ENCODE measurements around the gene TYW5.

Gene TYW5

GRCh38 chr2:199955339-199956061 is at the start of gene TYW5, which contains the start of gene MAIP1:
TSS of gene TYW5 (minus strand) at chr2:199955491. CDS start at chr2:199955470, 21 bp downstream.
TSS of gene MAIP1 (plus strand) at chr2:199955582. CDS start at chr2:199955799, 217 bp downstream.
- Histone ChIP-seq H3K4me1 (ENCODE audit: insufficient read depth, insufficient read length) (peaks cover 2% of the 10 kb centered on the region), H3K9ac (ENCODE audit: insufficient read length, low read depth) (peak within 1 kb of the TSS; percentile 99), H3K36me3 (ENCODE audit: insufficient read depth, insufficient read length, low read length) (peaks cover 49% of the 10 kb centered on the region), H3K27me3 (ENCODE audit: insufficient read depth, insufficient read length) (no peaks in the 10 kb centered on the region), H3K4me3 (ENCODE audit: insufficient read length, low read depth) (peak within 1 kb of the TSS; percentile 96), H3K9me3 (ENCODE audit: insufficient read depth, low read length) (no peaks in the 10 kb centered on the region)
- DNase-seq (ENCODE audit: low read depth, low spot score): peak; percentile 74
- TF ChIP-seq SUZ12 (IDR thresholded peaks at IDR 0.05; ENCODE audit: extremely low read depth, insufficient read depth, insufficient read length) (no peak), YY1 (IDR thresholded peaks at IDR 0.05; ENCODE audit: insufficient read depth, insufficient read length) (peak; percentile 86)

- Histone ChIP-seq H3K4me1 (ENCODE audit: insufficient read depth, insufficient read length) (peaks cover 3% of the 10 kb centered on the region), H3K9ac (ENCODE audit: insufficient read length, low read depth) (no peak overlapping the region), H3K27me3 (ENCODE audit: insufficient read depth, insufficient read length) (no peaks in the 10 kb centered on the region), H3K36me3 (ENCODE audit: insufficient read depth, insufficient read length, low read length) (no peaks in the 10 kb centered on the region), H3K9me3 (ENCODE audit: insufficient read depth, low read length) (no peaks in the 10 kb centered on the region), H3K4me3 (ENCODE audit: insufficient read length, low read depth) (no peak overlapping the region)
- TF ChIP-seq YY1 (IDR thresholded peaks at IDR 0.05; ENCODE audit: insufficient read depth, insufficient read length) (no peak), ZNF274 (IDR thresholded peaks at IDR 0.05; ENCODE audit: low read depth, low read length) (no peak), SUZ12 (IDR thresholded peaks at IDR 0.05; ENCODE audit: extremely low read depth, insufficient read depth, insufficient read length) (no peak)
- DNase-seq (ENCODE audit: low read depth, low spot score): no peak
Observed at GRCh38 chr2:200003444-200003843, 48.2 kb upstream of the TYW5 start.

DNA sequence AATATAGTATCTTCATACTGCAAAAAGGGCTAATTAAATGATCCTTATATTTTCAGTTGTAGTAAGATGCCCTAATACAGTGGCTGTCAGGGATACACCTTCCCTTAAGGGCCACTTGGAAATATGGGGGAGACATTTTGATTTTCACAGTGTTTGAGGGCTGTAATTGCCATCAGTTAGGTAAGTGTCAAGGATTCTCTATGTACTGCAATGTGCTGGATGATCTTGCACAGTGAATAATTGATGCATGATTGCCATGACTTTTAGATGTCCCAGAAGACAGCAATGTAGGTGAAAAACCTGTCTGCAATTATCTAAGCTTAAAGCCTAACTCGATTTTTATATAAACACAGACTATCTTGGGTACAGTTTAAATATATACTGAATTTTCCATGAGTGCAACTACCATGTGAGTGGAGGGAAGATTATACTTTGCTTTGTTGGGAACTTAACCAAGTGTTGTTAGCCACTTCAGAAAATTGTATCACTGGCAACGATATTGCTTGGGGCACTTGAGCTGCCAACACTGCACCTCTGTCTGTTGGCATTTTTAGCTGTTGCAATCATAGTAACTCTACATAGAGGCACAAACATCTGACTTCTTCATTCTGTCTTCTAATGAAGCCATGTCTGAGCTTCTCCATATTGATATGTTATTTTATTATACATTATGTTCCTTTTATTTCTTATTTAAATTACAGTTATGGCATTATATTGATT is 45.3 kb upstream of the TYW5 start:
- no peak overlapping the region for H3K9ac ChIP-seq (ENCODE audit: insufficient read length, low read depth)
- DNase-seq (ENCODE audit: low read depth, low spot score): no peak
- no peak for TF ChIP-seq ZNF274 (IDR thresholded peaks at IDR 0.05; ENCODE audit: low read depth, low read length)
- TF ChIP-seq SUZ12 (IDR thresholded peaks at IDR 0.05; ENCODE audit: extremely low read depth, insufficient read depth, insufficient read length): no peak
- TF ChIP-seq YY1 (IDR thresholded peaks at IDR 0.05; ENCODE audit: insufficient read depth, insufficient read length): no peak
- no peaks in the 10 kb centered on the region for H3K27me3 ChIP-seq (ENCODE audit: insufficient read depth, insufficient read length)
- H3K9me3 ChIP-seq (ENCODE audit: insufficient read depth, low read length): no peaks in the 10 kb centered on the region
- no peak overlapping the region for H3K4me3 ChIP-seq (ENCODE audit: insufficient read length, low read depth)
- no peaks in the 10 kb centered on the region for H3K36me3 ChIP-seq (ENCODE audit: insufficient read depth, insufficient read length, low read length)
- peaks cover 3% of the 10 kb centered on the region for H3K4me1 ChIP-seq (ENCODE audit: insufficient read depth, insufficient read length)

GRCh38 chr2:199999166-199999565 is 43.9 kb upstream of the TYW5 start:
- TF ChIP-seq ZNF274 (IDR thresholded peaks at IDR 0.05; ENCODE audit: low read depth, low read length): no peak
- TF ChIP-seq YY1 (IDR thresholded peaks at IDR 0.05; ENCODE audit: insufficient read depth, insufficient read length): no peak
- no peak for TF ChIP-seq SUZ12 (IDR thresholded peaks at IDR 0.05; ENCODE audit: extremely low read depth, insufficient read depth, insufficient read length)
- Histone ChIP-seq H3K4me1 (ENCODE audit: insufficient read depth, insufficient read length) (peaks cover 3% of the 10 kb centered on the region), H3K36me3 (ENCODE audit: insufficient read depth, insufficient read length, low read length) (no peaks in the 10 kb centered on the region), H3K4me3 (ENCODE audit: insufficient read length, low read depth) (no peak overlapping the region), H3K9ac (ENCODE audit: insufficient read length, low read depth) (no peak overlapping the region), H3K27me3 (ENCODE audit: insufficient read depth, insufficient read length) (no peaks in the 10 kb centered on the region), H3K9me3 (ENCODE audit: insufficient read depth, low read length) (no peaks in the 10 kb centered on the region)
- no peak for DNase-seq (ENCODE audit: low read depth, low spot score)

- H3K4me1 ChIP-seq (ENCODE audit: insufficient read depth, insufficient read length): no peaks in the 10 kb centered on the region
- H3K9ac ChIP-seq (ENCODE audit: insufficient read length, low read depth): no peak overlapping the region
- H3K4me3 ChIP-seq (ENCODE audit: insufficient read length, low read depth): no peak overlapping the region
- no peaks in the 10 kb centered on the region for H3K27me3 ChIP-seq (ENCODE audit: insufficient read depth, insufficient read length)
- no peaks in the 10 kb centered on the region for H3K9me3 ChIP-seq (ENCODE audit: insufficient read depth, low read length)
- no peak for DNase-seq (ENCODE audit: low read depth, low spot score)
- H3K36me3 ChIP-seq (ENCODE audit: insufficient read depth, insufficient read length, low read length): no peaks in the 10 kb centered on the region
- no peak for TF ChIP-seq SUZ12 (IDR thresholded peaks at IDR 0.05; ENCODE audit: extremely low read depth, insufficient read depth, insufficient read length)
- TF ChIP-seq YY1 (IDR thresholded peaks at IDR 0.05; ENCODE audit: insufficient read depth, insufficient read length): no peak
- TF ChIP-seq ZNF274 (IDR thresholded peaks at IDR 0.05; ENCODE audit: low read depth, low read length): no peak
Observed at GRCh38 chr2:199997296-199997695, 42.0 kb upstream of the TYW5 start.

GRCh38 chr2:199994896-199995295 is 39.6 kb upstream of the TYW5 start:
- H3K4me3 ChIP-seq (ENCODE audit: insufficient read length, low read depth): no peak overlapping the region
- no peaks in the 10 kb centered on the region for H3K4me1 ChIP-seq (ENCODE audit: insufficient read depth, insufficient read length)
- H3K36me3 ChIP-seq (ENCODE audit: insufficient read depth, insufficient read length, low read length): no peaks in the 10 kb centered on the region
- H3K9ac ChIP-seq (ENCODE audit: insufficient read length, low read depth): no peak overlapping the region
- no peaks in the 10 kb centered on the region for H3K9me3 ChIP-seq (ENCODE audit: insufficient read depth, low read length)
- H3K27me3 ChIP-seq (ENCODE audit: insufficient read depth, insufficient read length): no peaks in the 10 kb centered on the region
- TF ChIP-seq SUZ12 (IDR thresholded peaks at IDR 0.05; ENCODE audit: extremely low read depth, insufficient read depth, insufficient read length): no peak
- no peak for TF ChIP-seq YY1 (IDR thresholded peaks at IDR 0.05; ENCODE audit: insufficient read depth, insufficient read length)
- TF ChIP-seq ZNF274 (IDR thresholded peaks at IDR 0.05; ENCODE audit: low read depth, low read length): no peak
- DNase-seq (ENCODE audit: low read depth, low spot score): no peak

GRCh38 chr2:199994371-199994770 is 39.1 kb upstream of the TYW5 start:
- no peak for TF ChIP-seq SUZ12 (IDR thresholded peaks at IDR 0.05; ENCODE audit: extremely low read depth, insufficient read depth, insufficient read length)
- no peak for TF ChIP-seq YY1 (IDR thresholded peaks at IDR 0.05; ENCODE audit: insufficient read depth, insufficient read length)
- TF ChIP-seq ZNF274 (IDR thresholded peaks at IDR 0.05; ENCODE audit: low read depth, low read length): no peak
- no peak for DNase-seq (ENCODE audit: low read depth, low spot score)

More at GRCh38 chr2:199994371-199994770, 39.1 kb upstream of the TYW5 start:
- no peaks in the 10 kb centered on the region for H3K27me3 ChIP-seq (ENCODE audit: insufficient read depth, insufficient read length)
- H3K4me1 ChIP-seq (ENCODE audit: insufficient read depth, insufficient read length): no peaks in the 10 kb centered on the region
- no peaks in the 10 kb centered on the region for H3K9me3 ChIP-seq (ENCODE audit: insufficient read depth, low read length)
- no peaks in the 10 kb centered on the region for H3K36me3 ChIP-seq (ENCODE audit: insufficient read depth, insufficient read length, low read length)
- H3K4me3 ChIP-seq (ENCODE audit: insufficient read length, low read depth): no peak overlapping the region
- H3K9ac ChIP-seq (ENCODE audit: insufficient read length, low read depth): no peak overlapping the region

Data from NT2/D1 (cell line).